Neural progenitor cell (in vitro differentiated cells): ENCODE results near the gene PIGK. TPM values are rescaled to one million over a fixed set of nuclear protein-coding genes. Genes with fewer than 3 reads are reported as not detected.

Experiments
- DNase-seq: peaks from one replicate; pipeline ENCODE4 v3.0.0-alpha.2; 2016; ENCODE audit warnings: low spot score
- H2AFZ ChIP-seq: fragments of 200-600 bp; sonication (generic); replicated peaks from 2 replicates; pipeline ENCODE4 v1.6.1; 2016; ENCODE audit warnings: antibody characterized with exemption
- H3F3A ChIP-seq: fragments of 200-600 bp; sonication (generic); 2 replicates; pipeline ENCODE4 v1.6.1; 2016; ENCODE audit warnings: antibody characterized with exemption, low read depth
- H3K27ac ChIP-seq: fragments of 200-600 bp; sonication (generic); 2 replicates; pipeline ENCODE4 v1.5.1; 2016; ENCODE audit warnings: mild to moderate bottlenecking
- H3K27me3 ChIP-seq: fragments of 200-600 bp; sonication (generic); 2 replicates; pipeline ENCODE4 v1.6.1; 2016; ENCODE audit warnings: mild to moderate bottlenecking, moderate library complexity
- H3K36me3 ChIP-seq: fragments of 200-600 bp; sonication (generic); 2 replicates; pipeline ENCODE4 v1.5.1; 2016
- H3K4me1 ChIP-seq: fragments of 200-600 bp; sonication (generic); 2 replicates; pipeline ENCODE4 v1.6.1; 2016; ENCODE audit warnings: mixed run types
- H3K4me2 ChIP-seq: fragments of 200-600 bp; sonication (generic); 2 replicates; pipeline ENCODE4 v1.6.1; 2016
- H3K4me3 ChIP-seq: fragments of 200-600 bp; sonication (generic); 2 replicates; pipeline ENCODE4 v1.5.1; 2016
- H3K79me2 ChIP-seq: fragments of 200-600 bp; sonication (generic); 2 replicates; pipeline ENCODE4 v1.6.1; 2016; ENCODE audit warnings: low read depth
- H3K9ac ChIP-seq: fragments of 200-600 bp; sonication (generic); 2 replicates; pipeline ENCODE4 v1.6.1; 2016
- H3K9me3 ChIP-seq: fragments of 200-600 bp; sonication (generic); 2 replicates; pipeline ENCODE4 v1.5.1; 2016; ENCODE audit warnings: low read depth
- H4K20me1 ChIP-seq: fragments of 200-600 bp; sonication (generic); 2 replicates; pipeline ENCODE4 v1.6.1; 2016; ENCODE audit warnings: low read depth
- H3K27ac Mint-ChIP-seq: 3 replicates; pipeline ENCODE4 v1.8.0; 2021; ENCODE audit warnings: mixed read lengths
- H3K27me3 Mint-ChIP-seq: 2 replicates; pipeline ENCODE4 v1.8.0; 2022; ENCODE audit warnings: low read depth, mild to moderate bottlenecking, inconsistent platforms, moderate library complexity, mixed read lengths; ENCODE audit not compliant: insufficient read depth
- H3K36me3 Mint-ChIP-seq: 3 replicates; pipeline ENCODE4 v1.8.0; 2021; ENCODE audit warnings: mixed read lengths
- H3K4me1 Mint-ChIP-seq: 3 replicates; pipeline ENCODE4 v1.8.0; 2021; ENCODE audit warnings: mixed read lengths
- H3K4me3 Mint-ChIP-seq: 3 replicates; pipeline ENCODE4 v1.8.0; 2021; ENCODE audit warnings: mild to moderate bottlenecking, moderate library complexity, mixed read lengths
- H3K9me3 Mint-ChIP-seq: 3 replicates; pipeline ENCODE4 v1.8.0; 2020; ENCODE audit warnings: mixed read lengths
- CTCF ChIP-seq: fragments of 200-600 bp; sonication (generic); IDR thresholded peaks from 2 replicates; pipeline ENCODE4 v1.5.1; 2017; ENCODE audit warnings: antibody characterized with exemption, mild to moderate bottlenecking
- EZH2 ChIP-seq: fragments of 200-600 bp; sonication (generic); IDR thresholded peaks from 2 replicates; pipeline ENCODE4 v1.6.1; 2017; ENCODE audit warnings: antibody characterized with exemption, mild to moderate bottlenecking, moderate library complexity
- EZH2phosphoT487 ChIP-seq: fragments of 200-600 bp; sonication (generic); IDR thresholded peaks from 2 replicates; pipeline ENCODE4 v1.6.1; 2017; ENCODE audit warnings: antibody characterized with exemption
- total RNA-seq: library from RNA; depleted of rRNA; stranded (reverse); fragments of >200 nt; gene quantifications from 2 replicates; pipeline ENCODE4 v1.2.3, GENCODE V29; 2015; ENCODE audit warnings: low replicate concordance

The PIGK gene
- total RNA-seq, 1 donor from 2014 or later = 44.1 TPM

DNA sequence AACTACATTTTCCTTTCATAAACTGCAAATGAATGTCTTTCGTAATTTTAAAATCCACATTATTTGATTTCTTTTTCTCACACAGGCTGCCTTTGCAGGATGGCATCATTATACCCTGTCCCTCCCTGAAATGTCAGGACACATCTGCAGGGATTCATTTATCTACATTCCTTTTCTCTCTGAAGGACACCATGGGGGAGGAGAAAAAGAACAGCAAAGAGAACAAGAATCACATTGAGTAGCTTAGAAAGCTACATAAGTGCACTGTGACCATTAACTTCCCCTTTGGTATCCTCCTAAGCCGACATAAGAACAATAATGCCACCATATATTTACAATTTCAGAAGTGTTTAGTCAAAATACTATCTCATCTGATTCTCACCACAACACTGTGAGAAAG lies 129.5 kb downstream of the PIGK start:
- H3K4me1 Mint-ChIP-seq = peaks cover 43% of the 10 kb centered on the region
- H3K4me3 Mint-ChIP-seq = no peak overlapping the region
- H3K27ac ChIP-seq = no peak overlapping the region
- TF ChIP-seq EZH2 (no peak), CTCF (no peak), EZH2phosphoT487 (no peak)
- no peak overlapping the region for H3K27ac Mint-ChIP-seq
- no peak overlapping the region for H3K9ac ChIP-seq
- H3K9me3 ChIP-seq = no peaks in the 10 kb centered on the region
- no peaks in the 10 kb centered on the region for H4K20me1 ChIP-seq
- peaks cover 41% of the 10 kb centered on the region for H3K4me1 ChIP-seq
- H3K4me2 ChIP-seq = peak overlapping the region; percentile 7
- H3K9me3 Mint-ChIP-seq = no peaks in the 10 kb centered on the region
- peaks cover 11% of the 10 kb centered on the region for H3K36me3 Mint-ChIP-seq
- H3K27me3 Mint-ChIP-seq = no peaks in the 10 kb centered on the region
- no peaks in the 10 kb centered on the region for H3K27me3 ChIP-seq
- H3K79me2 ChIP-seq = no peaks in the 10 kb centered on the region
- DNase-seq = peak; percentile 31
- H3K36me3 ChIP-seq = no peaks in the 10 kb centered on the region
- H3F3A ChIP-seq = peaks cover 19% of the 10 kb centered on the region
- H3K4me3 ChIP-seq = no peak overlapping the region
- H2AFZ ChIP-seq = no peak overlapping the region

DNA sequence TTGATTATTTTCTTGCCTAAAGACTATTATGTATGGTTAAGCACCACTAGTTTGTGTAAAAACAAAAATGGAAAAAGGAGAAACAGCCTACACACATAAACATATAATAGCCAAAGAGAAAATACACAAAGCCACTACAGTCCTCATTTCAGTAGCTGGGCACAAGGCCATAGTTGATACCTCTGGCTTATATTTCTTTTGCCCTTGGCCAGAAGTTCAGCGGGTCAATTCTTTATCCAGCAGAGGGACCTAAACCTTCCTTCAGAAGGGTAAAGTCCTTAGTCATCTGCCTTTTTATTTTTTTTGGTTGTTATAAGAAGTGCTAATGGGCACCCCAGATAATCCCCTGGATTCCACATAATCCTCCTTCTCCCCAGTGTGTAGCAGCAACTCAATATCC lies 134.1 kb downstream of the PIGK start:
- Histone ChIP-seq H3F3A (peaks cover 25% of the 10 kb centered on the region), H3K9me3 (no peaks in the 10 kb centered on the region), H3K4me3 (no peak overlapping the region), H2AFZ (no peak overlapping the region), H4K20me1 (no peaks in the 10 kb centered on the region), H3K79me2 (no peaks in the 10 kb centered on the region), H3K4me1 (peaks cover 47% of the 10 kb centered on the region), H3K27ac (no peak overlapping the region), H3K36me3 (no peaks in the 10 kb centered on the region), H3K27me3 (no peaks in the 10 kb centered on the region), H3K4me2 (no peak overlapping the region), H3K9ac (no peak overlapping the region)
- H3K36me3 Mint-ChIP-seq = peaks cover 21% of the 10 kb centered on the region
- H3K27me3 Mint-ChIP-seq = no peaks in the 10 kb centered on the region
- H3K4me3 Mint-ChIP-seq = no peak overlapping the region
- TF ChIP-seq EZH2phosphoT487 (no peak), CTCF (no peak), EZH2 (no peak)
- no peaks in the 10 kb centered on the region for H3K9me3 Mint-ChIP-seq
- H3K27ac Mint-ChIP-seq = no peak overlapping the region
- peaks cover 35% of the 10 kb centered on the region for H3K4me1 Mint-ChIP-seq
- DNase-seq = peak; percentile 24

DNA sequence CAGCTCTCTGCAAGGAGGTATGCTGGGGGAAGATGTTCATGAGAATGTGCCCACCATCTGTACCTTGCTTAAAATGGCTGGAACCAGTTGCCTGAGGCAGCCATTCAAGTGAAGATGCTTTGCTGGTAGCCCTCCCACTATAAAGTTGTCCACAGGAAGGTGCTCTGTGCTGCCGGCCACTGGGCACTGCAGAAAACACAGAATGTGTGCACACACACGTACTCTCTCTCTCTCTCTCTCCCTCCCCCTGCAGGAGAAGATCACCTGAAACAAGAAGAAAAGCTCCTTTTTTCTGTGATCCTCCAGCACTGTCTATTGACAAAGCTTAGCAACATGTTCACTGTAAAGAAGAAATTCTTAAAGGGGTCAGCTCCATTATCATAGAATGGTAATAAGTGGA lies 134.8 kb downstream of the PIGK start:
- Mint-ChIP-seq H3K9me3 (no peaks in the 10 kb centered on the region), H3K4me3 (no peak overlapping the region), H3K27ac (no peak overlapping the region), H3K36me3 (peaks cover 24% of the 10 kb centered on the region), H3K4me1 (peaks cover 29% of the 10 kb centered on the region), H3K27me3 (no peaks in the 10 kb centered on the region)
- H3K4me1 ChIP-seq = peaks cover 41% of the 10 kb centered on the region
- H3K27ac ChIP-seq = no peak overlapping the region
- H2AFZ ChIP-seq = no peak overlapping the region
- no peaks in the 10 kb centered on the region for H3K36me3 ChIP-seq
- TF ChIP-seq EZH2phosphoT487 (no peak), EZH2 (no peak), CTCF (no peak)
- H3K9me3 ChIP-seq = no peaks in the 10 kb centered on the region
- peaks cover 25% of the 10 kb centered on the region for H3F3A ChIP-seq
- H3K9ac ChIP-seq = no peak overlapping the region
- no peak overlapping the region for H3K4me2 ChIP-seq
- H3K4me3 ChIP-seq = no peak overlapping the region
- no peaks in the 10 kb centered on the region for H3K27me3 ChIP-seq
- no peaks in the 10 kb centered on the region for H3K79me2 ChIP-seq
- no peak for DNase-seq
- H4K20me1 ChIP-seq = no peaks in the 10 kb centered on the region
